GM19099 (cell line): ENCODE data around the gene CBR1.

ENCODE experiments used
- POLR2A ChIP-seq: IDR thresholded peaks from 3 replicates; pipeline ENCODE4 v1.6.1; 2011; ENCODE audit warnings: low read depth; ENCODE audit not compliant: insufficient read length; ENCODE audit errors: extremely low read depth

CBR1 gene

DNA sequence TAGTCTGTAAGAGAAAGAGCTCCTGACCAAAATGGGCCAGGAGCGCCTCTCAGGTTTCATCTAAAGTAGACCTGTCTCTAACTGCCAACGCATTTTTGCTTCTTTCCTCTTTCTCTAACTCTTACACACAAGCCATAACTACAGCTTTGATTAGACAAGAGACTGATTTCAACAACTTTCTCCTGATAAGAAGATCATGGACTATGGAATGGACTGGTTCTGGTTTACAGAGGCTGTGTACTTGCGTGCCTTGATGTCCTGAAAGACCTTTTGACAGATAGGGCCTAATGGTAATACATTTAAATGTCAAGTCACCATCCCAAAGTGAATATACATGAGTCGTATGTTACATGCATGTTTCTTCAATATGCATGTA lies 5.8 kb upstream of the CBR1 start:
- TF ChIP-seq POLR2A = no peak

DNA sequence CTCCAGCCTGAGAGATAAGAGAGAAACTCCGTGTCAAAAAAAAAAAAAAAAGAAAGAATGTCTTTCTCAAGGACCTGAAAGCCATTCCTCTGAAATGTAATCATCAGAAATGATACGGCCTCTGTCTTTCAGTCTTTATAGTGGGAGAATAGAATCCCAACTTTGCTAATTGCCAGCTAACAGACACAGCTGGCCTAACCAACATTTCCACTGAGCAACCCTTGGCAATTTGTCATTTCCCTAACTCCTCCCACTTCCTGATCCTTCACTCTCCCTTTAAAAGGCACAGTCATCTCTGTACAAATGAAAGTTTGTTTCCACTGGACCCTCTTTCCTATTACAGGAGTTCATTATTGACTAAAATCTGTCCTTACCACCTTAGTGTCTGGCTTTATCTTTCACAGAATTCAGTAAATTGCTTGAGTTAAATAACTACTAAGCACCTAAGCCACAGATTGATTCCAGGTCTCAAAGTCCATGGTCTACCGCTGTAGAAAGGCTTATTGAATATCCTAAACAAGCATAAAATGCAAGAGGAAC lies 4.3 kb upstream of the CBR1 start:
- TF ChIP-seq POLR2A = no peak

DNA sequence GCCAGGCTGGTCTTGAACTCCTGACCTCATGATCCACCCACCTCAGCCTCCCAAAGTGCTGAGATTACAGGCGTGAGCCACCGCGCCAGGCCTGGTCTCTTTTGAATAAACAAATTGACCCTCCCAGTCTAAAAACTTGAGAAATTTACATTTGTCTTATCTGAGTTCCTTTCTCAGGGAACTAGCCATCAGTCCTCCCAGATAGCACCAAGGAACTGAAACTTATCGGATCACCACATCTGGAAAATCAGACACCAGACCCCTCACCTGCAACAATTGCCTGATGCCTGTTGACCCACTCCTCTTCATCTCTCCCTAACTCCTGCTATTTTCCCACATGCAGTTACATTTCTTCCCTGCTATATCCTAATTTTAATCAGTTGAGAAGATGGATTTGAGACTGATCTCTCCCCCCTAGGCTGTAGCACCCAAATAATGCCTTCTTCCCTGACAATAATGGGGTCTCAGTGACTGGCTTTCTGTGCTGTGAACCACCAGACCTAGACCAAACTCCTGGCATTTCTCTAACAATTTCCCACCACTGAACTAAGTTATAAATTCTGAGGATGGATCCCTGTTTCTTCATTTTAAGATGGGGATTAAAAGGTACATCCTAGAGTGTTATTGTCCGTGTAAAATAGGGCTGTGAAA lies 951 bp upstream of the CBR1 start:
- TF ChIP-seq POLR2A = no peak

DNA sequence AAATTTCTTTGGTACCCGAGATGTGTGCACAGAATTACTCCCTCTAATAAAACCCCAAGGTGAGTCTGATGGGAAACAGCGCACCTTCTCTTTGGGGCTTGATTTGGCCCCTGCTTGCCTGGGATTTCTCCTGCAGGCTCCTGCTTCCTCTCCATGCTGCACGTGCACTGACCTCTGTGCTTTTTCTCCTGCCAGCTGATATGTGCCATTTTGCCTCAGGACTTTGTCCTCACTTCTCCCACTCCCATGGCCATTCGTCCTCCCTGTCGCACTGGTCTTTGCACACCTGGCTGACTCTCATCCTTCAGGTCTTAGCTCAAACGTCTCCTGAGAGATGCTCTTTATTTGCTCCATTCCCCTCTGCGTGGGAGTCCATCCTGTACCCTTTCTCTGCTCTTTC lies 1.2 kb downstream of the CBR1 start:
- TF ChIP-seq POLR2A = no peak

DNA sequence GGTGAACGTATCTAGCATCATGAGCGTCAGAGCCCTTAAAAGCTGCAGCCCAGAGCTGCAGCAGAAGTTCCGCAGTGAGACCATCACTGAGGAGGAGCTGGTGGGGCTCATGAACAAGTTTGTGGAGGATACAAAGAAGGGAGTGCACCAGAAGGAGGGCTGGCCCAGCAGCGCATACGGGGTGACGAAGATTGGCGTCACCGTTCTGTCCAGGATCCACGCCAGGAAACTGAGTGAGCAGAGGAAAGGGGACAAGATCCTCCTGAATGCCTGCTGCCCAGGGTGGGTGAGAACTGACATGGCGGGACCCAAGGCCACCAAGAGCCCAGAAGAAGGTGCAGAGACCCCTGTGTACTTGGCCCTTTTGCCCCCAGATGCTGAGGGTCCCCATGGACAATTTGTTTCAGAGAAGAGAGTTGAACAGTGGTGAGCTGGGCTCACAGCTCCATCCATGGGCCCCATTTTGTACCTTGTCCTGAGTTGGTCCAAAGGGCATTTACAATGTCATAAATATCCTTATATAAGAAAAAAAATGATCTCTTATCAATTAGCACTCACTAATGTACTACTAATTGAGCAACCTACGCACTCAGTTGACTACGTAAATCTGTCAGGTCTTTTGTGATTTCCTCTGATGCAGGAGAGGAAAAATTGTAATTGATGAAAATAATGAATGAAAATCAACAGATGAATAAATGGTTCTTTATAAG lies 2.8 kb downstream of the CBR1 start:
- no peak for TF ChIP-seq POLR2A

DNA sequence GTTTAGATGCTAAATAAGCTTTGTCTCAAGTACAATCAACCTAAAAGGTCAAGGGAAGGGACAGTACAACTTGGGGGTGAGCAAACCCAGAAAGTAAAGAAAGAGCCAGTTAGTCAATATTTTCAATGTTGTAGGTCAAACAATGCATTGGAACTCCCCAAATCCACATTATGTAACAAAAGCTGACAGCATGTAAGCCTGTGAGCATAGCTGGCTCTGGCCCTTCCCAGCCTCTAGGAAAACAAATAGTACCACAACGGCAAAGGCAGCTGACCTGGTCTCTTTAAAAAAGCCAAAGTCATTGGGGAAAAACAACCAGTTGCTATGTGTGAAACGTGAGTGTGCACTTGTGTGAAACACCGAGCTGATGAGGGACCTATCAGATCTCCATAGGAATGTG lies 3.4 kb downstream of the CBR1 start:
- TF ChIP-seq POLR2A = no peak

DNA sequence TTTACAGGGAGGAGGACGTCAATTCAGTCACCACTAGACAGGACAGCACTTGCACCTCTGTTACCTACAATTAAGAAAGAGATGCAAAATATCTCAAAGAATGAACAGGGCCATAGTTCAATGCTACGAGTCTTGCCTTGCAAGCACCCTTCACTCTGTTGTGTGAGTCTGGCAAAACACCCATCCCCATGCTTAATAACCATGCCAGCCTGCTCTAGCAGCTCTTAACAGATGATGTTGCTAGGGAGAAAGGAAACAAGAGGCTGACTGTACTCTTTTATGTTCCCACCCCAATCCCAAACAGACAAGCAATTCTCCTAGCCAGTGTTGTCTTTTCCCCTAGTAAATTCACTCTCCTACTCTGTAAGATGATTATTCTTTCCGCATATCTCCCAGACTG lies 5.3 kb downstream of the CBR1 start:
- TF ChIP-seq POLR2A = no peak

DNA sequence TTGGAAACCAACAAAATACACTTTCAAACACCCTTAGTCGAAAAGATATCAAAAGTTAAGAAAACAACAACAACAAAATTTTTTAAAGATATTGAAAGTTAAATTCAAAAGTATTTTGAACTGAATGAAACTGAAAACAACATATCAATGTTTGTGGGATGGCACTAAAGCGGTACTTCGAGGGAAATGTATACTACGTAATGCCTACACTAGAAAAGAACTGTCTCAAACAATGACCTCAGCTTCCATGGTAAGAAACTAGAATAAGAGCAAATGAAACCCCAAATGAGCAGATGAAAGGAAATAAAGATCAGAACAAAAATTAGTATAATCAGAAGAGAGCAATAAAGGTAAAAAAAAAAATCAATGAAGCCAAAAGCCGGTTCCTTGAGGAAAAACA lies 6.1 kb downstream of the CBR1 start:
- no peak for TF ChIP-seq POLR2A

DNA sequence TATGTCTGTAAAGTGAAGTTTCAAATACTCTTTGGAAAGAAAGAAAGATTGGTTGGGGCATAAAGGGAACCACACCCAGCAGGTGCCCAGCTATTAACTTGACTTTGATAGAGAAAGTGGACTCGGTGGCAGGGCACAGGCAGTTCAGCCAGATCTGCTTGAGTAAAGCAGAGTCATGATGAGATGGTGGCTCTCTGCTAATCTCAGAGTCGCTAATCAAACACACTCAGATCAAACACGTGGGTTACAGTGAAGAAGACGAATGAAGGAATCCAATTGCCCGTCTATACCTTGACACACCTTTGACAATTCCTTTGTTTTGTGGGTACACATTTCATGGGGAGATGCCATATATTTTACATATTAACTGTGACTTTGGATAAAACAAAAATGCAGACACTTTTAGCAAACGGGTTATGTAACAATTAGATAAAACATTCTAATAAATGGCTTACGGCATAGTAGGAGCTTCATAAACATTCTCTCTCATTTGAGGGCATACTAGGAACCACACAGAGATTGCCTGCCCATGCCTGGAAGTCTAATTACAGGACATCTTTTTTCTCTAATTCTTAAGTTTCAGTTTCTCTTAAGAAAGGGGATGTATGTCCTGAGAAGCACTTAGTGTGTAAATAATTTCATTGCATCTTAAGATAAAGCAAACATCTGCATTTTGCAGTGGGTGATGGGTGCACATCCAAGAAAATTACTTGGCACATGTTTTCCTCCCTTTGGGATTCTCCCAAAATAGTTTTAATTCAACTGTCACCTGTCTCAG lies 7.2 kb downstream of the CBR1 start:
- TF ChIP-seq POLR2A = no peak

DNA sequence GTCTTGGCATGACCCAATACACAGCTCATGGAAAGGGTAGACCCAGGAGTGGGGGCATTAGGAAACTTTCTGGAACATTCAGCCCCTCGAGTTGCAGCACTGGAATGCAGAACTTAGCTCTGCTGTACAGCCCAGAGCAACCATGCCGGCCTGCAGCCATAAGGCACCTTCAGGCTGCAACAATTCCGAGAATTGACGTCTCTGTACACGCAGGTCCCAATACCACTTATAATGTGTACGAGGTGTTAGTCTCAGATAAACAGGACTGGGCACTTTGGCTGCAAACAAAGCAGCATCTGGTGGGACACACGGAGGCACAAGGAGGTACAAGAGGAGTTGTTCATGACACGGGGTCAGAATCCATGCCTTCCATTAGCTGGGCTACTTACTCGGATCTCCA lies 7.9 kb downstream of the CBR1 start:
- TF ChIP-seq POLR2A = no peak

DNA sequence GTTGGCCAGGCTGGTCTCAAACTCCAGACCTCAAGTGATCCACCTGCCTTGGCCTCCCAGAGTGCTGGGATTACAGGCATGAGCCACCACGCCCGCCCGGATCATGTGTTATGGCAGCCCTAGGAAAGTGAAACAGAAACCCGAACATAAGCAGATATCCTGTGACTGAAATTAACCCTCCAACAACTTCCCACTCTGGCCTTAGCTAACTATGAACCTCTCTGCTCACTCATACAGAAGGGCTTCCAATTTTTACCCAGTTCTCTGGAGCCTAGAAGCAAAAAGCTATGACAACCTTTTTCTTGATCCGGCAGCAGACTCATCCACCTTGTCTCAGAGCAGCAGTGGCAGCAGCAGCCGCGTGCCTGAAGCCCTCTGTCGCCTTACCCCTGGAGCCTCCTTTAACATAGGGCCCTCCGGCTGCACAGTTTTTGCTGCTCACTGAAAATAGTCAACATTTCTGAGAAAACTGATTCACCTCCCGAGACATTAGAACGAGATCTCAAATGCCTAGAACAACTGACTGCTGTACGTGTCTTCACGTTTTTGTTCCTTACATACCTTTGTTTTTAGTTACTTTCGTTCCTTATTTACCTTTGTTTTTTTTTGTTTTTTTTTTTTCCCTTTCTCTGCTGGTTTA lies 9.3 kb downstream of the CBR1 start:
- no peak for TF ChIP-seq POLR2A

DNA sequence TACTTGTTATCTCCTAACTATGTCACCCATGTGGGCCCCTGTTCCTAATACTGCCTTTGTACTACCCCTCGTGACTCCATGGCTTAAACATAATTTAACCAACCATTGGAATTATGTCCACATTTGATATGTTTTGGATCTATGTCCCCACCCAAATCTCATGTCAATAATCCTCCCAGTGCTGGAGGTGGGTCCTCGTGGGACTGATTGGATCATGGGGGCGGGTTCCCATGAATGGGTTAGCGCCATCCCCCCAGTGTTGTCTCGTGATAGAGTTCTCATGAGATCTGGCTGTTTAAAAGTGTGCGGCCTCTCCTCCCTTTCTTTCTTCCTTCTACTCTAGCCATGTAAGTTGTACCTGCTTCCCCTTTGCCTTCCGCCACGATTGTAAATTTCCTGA lies 9.8 kb downstream of the CBR1 start:
- TF ChIP-seq POLR2A = no peak

DNA sequence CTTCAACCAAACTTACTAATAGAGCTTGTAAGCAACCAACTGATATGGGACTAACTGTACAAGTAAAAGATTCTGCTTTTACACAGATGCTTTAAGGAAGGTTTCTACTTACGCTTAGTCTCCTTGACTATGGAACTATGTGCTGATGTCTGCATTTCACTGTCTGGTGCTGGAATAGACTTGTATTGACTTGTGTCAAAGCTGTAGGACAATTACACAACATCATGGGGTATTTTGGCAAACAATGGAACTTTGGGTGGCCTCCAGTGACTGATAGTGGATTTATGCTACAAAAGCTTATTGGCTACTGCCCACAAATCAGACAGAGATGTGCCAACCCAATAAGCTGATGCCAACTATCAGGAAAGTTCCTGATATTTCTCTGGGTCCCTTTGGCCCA lies 10.6 kb downstream of the CBR1 start:
- TF ChIP-seq POLR2A = no peak

DNA sequence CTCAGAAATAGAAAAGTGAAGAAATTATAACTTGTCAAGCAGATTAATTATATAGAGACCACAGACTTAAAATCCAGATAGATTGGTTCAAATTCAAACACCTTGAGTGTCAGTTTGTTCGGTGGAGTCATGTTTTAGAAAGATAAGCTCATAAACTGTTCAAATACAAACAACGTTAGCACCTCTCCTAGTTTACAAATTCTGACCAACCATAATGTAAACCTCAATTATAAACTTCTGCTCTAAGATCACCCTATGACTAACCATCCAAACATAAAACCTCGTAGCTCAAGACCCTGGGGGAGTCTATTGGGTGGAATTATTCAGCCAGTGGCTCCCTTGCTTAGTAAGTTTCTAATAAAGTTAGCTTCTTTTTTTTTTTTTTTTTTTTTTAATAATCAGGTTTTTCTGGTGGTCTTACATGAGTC lies 12.4 kb downstream of the CBR1 start:
- TF ChIP-seq POLR2A = no peak
